Breast epithelium (tissue), 3 donors: ENCODE measurements around the gene MYLK2.

Experiments
- CTCF ChIP-seq, 3 donors: fragments of 450-650 bp; IDR thresholded peaks; one replicate each; pipeline ENCODE4 v1.5.1; 2016 to 2017; ENCODE audit warnings: antibody characterized with exemption in 3 of 3, mild to moderate bottlenecking in 3 of 3, moderate library complexity in 3 of 3
- POLR2A ChIP-seq: fragments of 450-650 bp; IDR thresholded peaks from one replicate; pipeline ENCODE4 v1.6.1; 2016; ENCODE audit warnings: antibody characterized with exemption, mild to moderate bottlenecking, moderate library complexity

DNA sequence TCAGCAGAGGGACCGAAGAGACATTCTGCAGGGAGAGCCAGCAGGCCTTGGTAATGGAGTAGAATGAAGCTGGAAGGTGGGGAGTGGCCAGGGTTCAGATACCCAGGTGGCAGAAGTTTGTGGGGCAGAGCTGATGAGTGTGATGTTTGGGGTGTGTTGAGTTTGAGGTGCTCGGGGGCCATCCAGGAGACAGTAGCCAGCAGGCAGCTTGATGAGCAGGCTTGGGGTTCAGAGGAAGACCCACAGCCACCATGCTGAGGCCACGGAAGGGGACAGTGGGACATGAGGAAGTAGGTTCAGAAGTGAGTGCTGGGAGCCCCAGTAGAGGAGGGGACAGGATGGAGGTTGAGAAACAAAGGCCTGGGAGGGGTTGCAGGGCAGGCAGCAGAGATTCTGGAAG, 37.4 kb downstream of the MYLK2 start:
- no peak for TF ChIP-seq CTCF (IDR thresholded peaks at IDR 0.05)
- no peak for TF ChIP-seq POLR2A
